Measurements from ENCODE around the gene WWC2. TPM values are rescaled to one million over a fixed set of nuclear protein-coding genes. Genes with fewer than 3 reads are reported as not detected.

Gene WWC2
- total RNA-seq, 2 donors from 2014 or later = 4.3 to 6.8 TPM

- no peak overlapping the region for H3K4me3 ChIP-seq
- no peak overlapping the region for H3K9ac ChIP-seq (ENCODE audit: low read depth in 2 of 2, low read length in 2 of 2)
- DNase-seq = no peak
- no peaks in the 10 kb centered on the region for H3K27me3 ChIP-seq
- H3K36me3 ChIP-seq = no peaks in the 10 kb centered on the region
- intact Hi-C loops (cut with DNase I) = no loop called here
- no peaks in the 10 kb centered on the region for H3K4me1 ChIP-seq
- H3K9me3 ChIP-seq = no peaks in the 10 kb centered on the region
- no peak for TF ChIP-seq CTCF (IDR thresholded peaks at IDR 0.05)
- H3K27ac ChIP-seq = no peak overlapping the region
Observed at GRCh38 chr4:183249854-183250253, 150.8 kb downstream of the WWC2 start.

- no peak for TF ChIP-seq CTCF (IDR thresholded peaks at IDR 0.05)
- no peak overlapping the region for H3K9ac ChIP-seq (ENCODE audit: low read depth in 2 of 2, low read length in 2 of 2)
- no peak for DNase-seq
- no peaks in the 10 kb centered on the region for H3K27me3 ChIP-seq
- H3K27ac ChIP-seq = no peak overlapping the region
- H3K36me3 ChIP-seq = no peaks in the 10 kb centered on the region
- no peaks in the 10 kb centered on the region for H3K9me3 ChIP-seq
- intact Hi-C loops (cut with DNase I) = no loop called here
- H3K4me3 ChIP-seq = no peak overlapping the region
- H3K4me1 ChIP-seq = no peaks in the 10 kb centered on the region
Observed at GRCh38 chr4:183250831-183251230, 151.8 kb downstream of the WWC2 start.

- Histone ChIP-seq H3K4me1 (no peaks in the 10 kb centered on the region), H3K27ac (no peak overlapping the region)
- intact Hi-C loops (cut with DNase I) = no loop called here
Observed at GRCh38 chr4:183252959-183253358, 153.9 kb downstream of the WWC2 start.

GRCh38 chr4:183253451-183253850, 154.4 kb downstream of the WWC2 start:
- Histone ChIP-seq H3K27me3 (no peaks in the 10 kb centered on the region), H3K27ac (no peak overlapping the region), H3K9me3 (no peaks in the 10 kb centered on the region), H3K4me3 (no peak overlapping the region), H3K4me1 (no peaks in the 10 kb centered on the region), H3K9ac (ENCODE audit: low read depth in 2 of 2, low read length in 2 of 2) (no peak overlapping the region), H3K36me3 (no peaks in the 10 kb centered on the region)
- intact Hi-C loops (cut with DNase I) = no loop called here
- no peak for TF ChIP-seq CTCF (IDR thresholded peaks at IDR 0.05)
- no peak for DNase-seq

More at GRCh38 chr4:183252959-183253358, 153.9 kb downstream of the WWC2 start:
- Histone ChIP-seq H3K4me3 (no peak overlapping the region), H3K36me3 (no peaks in the 10 kb centered on the region), H3K9me3 (no peaks in the 10 kb centered on the region), H3K9ac (ENCODE audit: low read depth in 2 of 2, low read length in 2 of 2) (no peak overlapping the region), H3K27me3 (no peaks in the 10 kb centered on the region)
- no peak for DNase-seq
- no peak for TF ChIP-seq CTCF (IDR thresholded peaks at IDR 0.05)

GRCh38 chr4:183254162-183254561, 155.1 kb downstream of the WWC2 start:
- no peaks in the 10 kb centered on the region for H3K27me3 ChIP-seq
- no peak overlapping the region for H3K27ac ChIP-seq
- no peaks in the 10 kb centered on the region for H3K9me3 ChIP-seq
- intact Hi-C loops (cut with DNase I) = no loop called here
- no peak for TF ChIP-seq CTCF (IDR thresholded peaks at IDR 0.05)
- no peak for DNase-seq
- H3K9ac ChIP-seq (ENCODE audit: low read depth in 2 of 2, low read length in 2 of 2) = no peak overlapping the region
- no peak overlapping the region for H3K4me3 ChIP-seq
- H3K4me1 ChIP-seq = no peaks in the 10 kb centered on the region
- H3K36me3 ChIP-seq = no peaks in the 10 kb centered on the region

- Histone ChIP-seq H3K9ac (ENCODE audit: low read depth in 2 of 2, low read length in 2 of 2) (no peak overlapping the region), H3K27me3 (no peaks in the 10 kb centered on the region), H3K4me3 (no peak overlapping the region), H3K27ac (no peak overlapping the region), H3K36me3 (no peaks in the 10 kb centered on the region), H3K4me1 (no peaks in the 10 kb centered on the region), H3K9me3 (no peaks in the 10 kb centered on the region)
- DNase-seq = no peak
- no peak for TF ChIP-seq CTCF (IDR thresholded peaks at IDR 0.05)
- intact Hi-C loops (cut with DNase I) = no loop called here
Observed at GRCh38 chr4:183255487-183255886, 156.4 kb downstream of the WWC2 start.

Data from colonic mucosa (tissue), 4 donors.